GM12865 (cell line): Measurements from ENCODE around the gene NPPC.

Source experiments
- DNase-seq: peaks from one replicate; pipeline ENCODE4 v3.0.0; 2010; ENCODE audit warnings: low read depth
- H3K4me3 ChIP-seq: 2 replicates; pipeline ENCODE4 v1.5.1; 2011; ENCODE audit warnings: mild to moderate bottlenecking, low read depth, low read length, control low read depth
- CTCF ChIP-seq: IDR thresholded peaks from 2 replicates; pipeline ENCODE4 v1.5.1; 2011; ENCODE audit warnings: low read length, control low read depth, low read depth, inconsistent platforms; ENCODE audit not compliant: insufficient read depth; ENCODE audit errors: missing control alignments

The NPPC gene

GRCh38 chr2:231925303-231926179 is 655 bp downstream of the NPPC start:
- peak; percentile 84 for TF ChIP-seq CTCF
- H3K4me3 ChIP-seq = peak overlapping the region; percentile 30
- peak; percentile 86 for DNase-seq

GRCh38 chr2:231924889-231925275 is 1.3 kb downstream of the NPPC start:
- no peak for DNase-seq
- no peak for TF ChIP-seq CTCF
- H3K4me3 ChIP-seq = no peak overlapping the region

GRCh38 chr2:231923951-231924888 is 2.0 kb downstream of the NPPC start:
- H3K4me3 ChIP-seq = no peak overlapping the region
- TF ChIP-seq CTCF = no peak
- DNase-seq = no peak

GRCh38 chr2:231923010-231923344 is 3.2 kb downstream of the NPPC start:
- DNase-seq = no peak
- H3K4me3 ChIP-seq = no peak overlapping the region
- no peak for TF ChIP-seq CTCF

DNA sequence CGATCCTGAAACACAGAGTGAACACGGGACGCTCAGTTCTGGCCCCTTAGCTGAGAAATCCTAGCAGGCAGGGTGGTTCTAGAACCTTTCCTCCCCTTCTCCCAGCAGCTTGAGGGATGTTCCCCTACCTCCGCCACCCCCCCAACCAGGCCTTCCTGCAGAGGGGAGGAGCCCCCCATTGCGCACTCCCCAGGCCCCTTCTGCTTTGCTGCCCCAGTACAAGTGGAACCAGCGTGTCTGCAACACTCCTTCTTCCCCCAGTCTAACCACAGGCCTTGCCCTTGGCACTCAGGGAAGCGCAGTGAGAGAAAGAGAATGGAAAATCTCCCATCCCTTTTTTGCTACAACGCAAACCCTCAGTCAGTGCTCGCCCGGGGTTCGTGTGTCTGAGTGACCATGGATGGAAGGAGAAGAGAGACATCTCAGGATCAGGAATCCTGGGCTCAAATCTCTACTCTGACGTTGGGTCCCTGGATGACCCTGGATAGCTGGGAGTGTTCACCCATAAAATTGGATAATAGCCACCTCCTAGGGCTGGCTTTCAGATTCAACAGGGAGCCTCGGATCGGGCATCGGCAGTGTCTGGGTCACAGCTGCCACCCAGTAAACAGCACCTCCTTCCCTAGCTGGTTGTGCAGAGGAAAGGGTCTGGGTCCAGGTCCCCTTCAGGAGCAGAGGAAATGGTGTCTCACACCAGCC is 3.7 kb downstream of the NPPC start:
- H3K4me3 ChIP-seq = no peak overlapping the region
- DNase-seq = no peak
- TF ChIP-seq CTCF = no peak

DNA sequence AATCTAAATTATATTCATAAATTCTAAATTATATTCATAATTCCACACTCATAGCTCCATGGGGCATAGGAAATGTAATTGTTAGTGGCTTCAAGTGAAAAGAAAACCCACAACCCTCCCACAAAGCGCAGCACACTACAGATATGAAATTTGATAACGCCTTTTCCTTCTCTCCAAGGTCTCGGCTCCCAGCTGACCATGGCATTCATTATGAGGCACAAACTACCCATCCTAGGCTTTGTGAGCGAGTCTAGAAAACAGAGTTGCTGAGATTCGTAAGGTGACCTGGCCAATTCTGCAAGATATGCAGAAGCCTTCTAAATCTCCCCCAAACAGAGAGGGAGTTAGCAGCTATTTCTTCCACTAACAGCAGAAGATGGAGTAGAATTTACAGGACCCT is 5.4 kb downstream of the NPPC start:
- DNase-seq = no peak
- no peak for TF ChIP-seq CTCF

More for the DNA sequence above, 5.4 kb downstream of the NPPC start:
- H3K4me3 ChIP-seq = no peak overlapping the region
